ENCODE measurements around the gene HELQ. TPM values are rescaled to one million over a fixed set of nuclear protein-coding genes. Genes with fewer than 3 reads are reported as not detected.

The HELQ gene, protein sequence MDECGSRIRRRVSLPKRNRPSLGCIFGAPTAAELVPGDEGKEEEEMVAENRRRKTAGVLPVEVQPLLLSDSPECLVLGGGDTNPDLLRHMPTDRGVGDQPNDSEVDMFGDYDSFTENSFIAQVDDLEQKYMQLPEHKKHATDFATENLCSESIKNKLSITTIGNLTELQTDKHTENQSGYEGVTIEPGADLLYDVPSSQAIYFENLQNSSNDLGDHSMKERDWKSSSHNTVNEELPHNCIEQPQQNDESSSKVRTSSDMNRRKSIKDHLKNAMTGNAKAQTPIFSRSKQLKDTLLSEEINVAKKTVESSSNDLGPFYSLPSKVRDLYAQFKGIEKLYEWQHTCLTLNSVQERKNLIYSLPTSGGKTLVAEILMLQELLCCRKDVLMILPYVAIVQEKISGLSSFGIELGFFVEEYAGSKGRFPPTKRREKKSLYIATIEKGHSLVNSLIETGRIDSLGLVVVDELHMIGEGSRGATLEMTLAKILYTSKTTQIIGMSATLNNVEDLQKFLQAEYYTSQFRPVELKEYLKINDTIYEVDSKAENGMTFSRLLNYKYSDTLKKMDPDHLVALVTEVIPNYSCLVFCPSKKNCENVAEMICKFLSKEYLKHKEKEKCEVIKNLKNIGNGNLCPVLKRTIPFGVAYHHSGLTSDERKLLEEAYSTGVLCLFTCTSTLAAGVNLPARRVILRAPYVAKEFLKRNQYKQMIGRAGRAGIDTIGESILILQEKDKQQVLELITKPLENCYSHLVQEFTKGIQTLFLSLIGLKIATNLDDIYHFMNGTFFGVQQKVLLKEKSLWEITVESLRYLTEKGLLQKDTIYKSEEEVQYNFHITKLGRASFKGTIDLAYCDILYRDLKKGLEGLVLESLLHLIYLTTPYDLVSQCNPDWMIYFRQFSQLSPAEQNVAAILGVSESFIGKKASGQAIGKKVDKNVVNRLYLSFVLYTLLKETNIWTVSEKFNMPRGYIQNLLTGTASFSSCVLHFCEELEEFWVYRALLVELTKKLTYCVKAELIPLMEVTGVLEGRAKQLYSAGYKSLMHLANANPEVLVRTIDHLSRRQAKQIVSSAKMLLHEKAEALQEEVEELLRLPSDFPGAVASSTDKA
- 10 to 100 TPM in 1 of 2 donors, 1 to 10 TPM in 1; 7.6 to 10.0 TPM for total RNA-seq
- 1 to 10 TPM; 5.8 TPM for polyA plus RNA-seq

DNA sequence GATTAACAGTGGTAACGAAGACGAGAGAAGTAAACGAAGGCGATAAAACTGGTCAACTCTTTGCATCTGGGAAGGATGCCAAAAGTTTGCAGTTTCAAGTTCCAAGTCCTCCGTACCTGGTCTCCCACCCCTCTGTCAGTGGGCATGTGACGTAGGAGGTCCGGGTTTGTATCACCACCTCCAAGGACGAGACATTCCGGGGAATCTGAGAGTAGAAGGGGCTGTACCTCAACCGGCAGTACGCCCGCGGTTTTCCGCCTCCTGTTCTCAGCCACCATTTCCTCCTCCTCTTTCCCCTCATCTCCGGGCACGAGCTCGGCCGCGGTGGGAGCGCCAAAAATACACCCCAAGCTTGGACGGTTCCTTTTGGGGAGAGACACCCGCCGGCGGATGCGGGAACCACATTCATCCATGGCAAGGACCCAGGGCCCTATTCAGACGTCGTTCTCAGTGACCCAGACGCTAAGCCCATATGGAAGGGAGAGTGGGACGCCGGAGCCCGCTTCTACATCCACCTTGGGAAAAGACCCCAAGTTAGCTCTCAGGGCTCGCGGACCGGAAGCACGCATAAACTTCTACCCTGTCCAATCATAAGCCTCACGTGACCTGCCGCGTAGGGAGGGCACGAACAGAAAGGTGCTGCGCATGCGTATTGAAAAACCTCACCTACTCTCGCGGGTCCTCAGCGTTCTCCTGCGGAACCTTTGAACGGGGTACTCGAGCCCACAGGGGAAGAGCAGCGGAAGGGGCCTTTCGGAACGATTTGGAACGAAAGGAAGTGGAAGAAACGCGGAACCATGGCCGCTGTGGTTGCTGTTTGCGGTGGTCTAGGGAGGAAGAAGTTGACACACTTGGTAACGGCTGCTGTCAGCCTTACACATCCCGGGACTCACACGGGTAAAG, at the start of gene HELQ, which contains the start of gene MRPS18C:
TSS of gene HELQ (minus strand) at position 543 of the 903 bp plus-strand sequence. CDS start at position 413, 130 bp downstream.
TSS of gene MRPS18C (plus strand) at position 778 of the 903 bp plus-strand sequence. CDS start at position 798, 20 bp downstream.
- Histone ChIP-seq H3K27ac (ENCODE audit: low read depth in 1 of 2, low read length in 2 of 2) (peak within 1 kb of the TSS; percentile 95 to 96), H3K9me3 (ENCODE audit: control insufficient read depth in 4 of 4, low read length in 3 of 4) (no peaks in the 10 kb centered on the region), H3K4me3 (ENCODE audit: low read depth in 1 of 3, low read length in 3 of 3) (peak within 1 kb of the TSS; percentile 59 to 86 (median 77)), H3K36me3 (ENCODE audit: control insufficient read depth in 4 of 4, insufficient read depth in 3 of 4, low read depth in 1 of 4, low read length in 3 of 4) (peaks cover 4 to 29% (median 14%) of the 10 kb centered on the region in 4 donors), H3K4me1 (ENCODE audit: control insufficient read depth in 4 of 4, insufficient read depth in 4 of 4, low read length in 3 of 4) (peaks cover 8 to 25% (median 17%) of the 10 kb centered on the region in 4 donors), H3K27me3 (ENCODE audit: control insufficient read depth in 4 of 4, insufficient read depth in 4 of 4, low read length in 3 of 4) (no peaks in the 10 kb centered on the region), H3K9ac (ENCODE audit: low read depth in 1 of 2, low read length in 2 of 2) (peak within 1 kb of the TSS; percentile 70 to 96)
- under 1% methylated on average over 58 of the region's 58 CpGs for WGBS
- DNase-seq (ENCODE audit: low spot score): peak; percentile 89
- TF ChIP-seq, protein P1, sequence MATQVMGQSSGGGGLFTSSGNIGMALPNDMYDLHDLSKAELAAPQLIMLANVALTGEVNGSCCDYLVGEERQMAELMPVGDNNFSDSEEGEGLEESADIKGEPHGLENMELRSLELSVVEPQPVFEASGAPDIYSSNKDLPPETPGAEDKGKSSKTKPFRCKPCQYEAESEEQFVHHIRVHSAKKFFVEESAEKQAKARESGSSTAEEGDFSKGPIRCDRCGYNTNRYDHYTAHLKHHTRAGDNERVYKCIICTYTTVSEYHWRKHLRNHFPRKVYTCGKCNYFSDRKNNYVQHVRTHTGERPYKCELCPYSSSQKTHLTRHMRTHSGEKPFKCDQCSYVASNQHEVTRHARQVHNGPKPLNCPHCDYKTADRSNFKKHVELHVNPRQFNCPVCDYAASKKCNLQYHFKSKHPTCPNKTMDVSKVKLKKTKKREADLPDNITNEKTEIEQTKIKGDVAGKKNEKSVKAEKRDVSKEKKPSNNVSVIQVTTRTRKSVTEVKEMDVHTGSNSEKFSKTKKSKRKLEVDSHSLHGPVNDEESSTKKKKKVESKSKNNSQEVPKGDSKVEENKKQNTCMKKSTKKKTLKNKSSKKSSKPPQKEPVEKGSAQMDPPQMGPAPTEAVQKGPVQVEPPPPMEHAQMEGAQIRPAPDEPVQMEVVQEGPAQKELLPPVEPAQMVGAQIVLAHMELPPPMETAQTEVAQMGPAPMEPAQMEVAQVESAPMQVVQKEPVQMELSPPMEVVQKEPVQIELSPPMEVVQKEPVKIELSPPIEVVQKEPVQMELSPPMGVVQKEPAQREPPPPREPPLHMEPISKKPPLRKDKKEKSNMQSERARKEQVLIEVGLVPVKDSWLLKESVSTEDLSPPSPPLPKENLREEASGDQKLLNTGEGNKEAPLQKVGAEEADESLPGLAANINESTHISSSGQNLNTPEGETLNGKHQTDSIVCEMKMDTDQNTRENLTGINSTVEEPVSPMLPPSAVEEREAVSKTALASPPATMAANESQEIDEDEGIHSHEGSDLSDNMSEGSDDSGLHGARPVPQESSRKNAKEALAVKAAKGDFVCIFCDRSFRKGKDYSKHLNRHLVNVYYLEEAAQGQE (IDR thresholded peaks at IDR 0.05): peak; percentile 80
- no peak for TF ChIP-seq FOXA2 (IDR thresholded peaks at IDR 0.05)
- TF ChIP-seq FOXA1 (IDR thresholded peaks at IDR 0.05): peak; percentile 53
- TF ChIP-seq RAD21 (IDR thresholded peaks at IDR 0.05): peak; percentile 44 to 50
- TF ChIP-seq JUND (IDR thresholded peaks at IDR 0.05): peak in 1 of 2 donors; percentile 42
- TF ChIP-seq, protein P2, sequence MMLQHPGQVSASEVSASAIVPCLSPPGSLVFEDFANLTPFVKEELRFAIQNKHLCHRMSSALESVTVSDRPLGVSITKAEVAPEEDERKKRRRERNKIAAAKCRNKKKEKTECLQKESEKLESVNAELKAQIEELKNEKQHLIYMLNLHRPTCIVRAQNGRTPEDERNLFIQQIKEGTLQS (IDR thresholded peaks at IDR 0.05): peak; percentile 53
- no peak for TF ChIP-seq NR2F2 (IDR thresholded peaks at IDR 0.05)
- peak; percentile 87 to 97 for TF ChIP-seq GABPA (IDR thresholded peaks at IDR 0.05 in 1 of 2, conservative IDR thresholded peaks at IDR 0.05 in 1 of 2)
- TF ChIP-seq, protein P3, sequence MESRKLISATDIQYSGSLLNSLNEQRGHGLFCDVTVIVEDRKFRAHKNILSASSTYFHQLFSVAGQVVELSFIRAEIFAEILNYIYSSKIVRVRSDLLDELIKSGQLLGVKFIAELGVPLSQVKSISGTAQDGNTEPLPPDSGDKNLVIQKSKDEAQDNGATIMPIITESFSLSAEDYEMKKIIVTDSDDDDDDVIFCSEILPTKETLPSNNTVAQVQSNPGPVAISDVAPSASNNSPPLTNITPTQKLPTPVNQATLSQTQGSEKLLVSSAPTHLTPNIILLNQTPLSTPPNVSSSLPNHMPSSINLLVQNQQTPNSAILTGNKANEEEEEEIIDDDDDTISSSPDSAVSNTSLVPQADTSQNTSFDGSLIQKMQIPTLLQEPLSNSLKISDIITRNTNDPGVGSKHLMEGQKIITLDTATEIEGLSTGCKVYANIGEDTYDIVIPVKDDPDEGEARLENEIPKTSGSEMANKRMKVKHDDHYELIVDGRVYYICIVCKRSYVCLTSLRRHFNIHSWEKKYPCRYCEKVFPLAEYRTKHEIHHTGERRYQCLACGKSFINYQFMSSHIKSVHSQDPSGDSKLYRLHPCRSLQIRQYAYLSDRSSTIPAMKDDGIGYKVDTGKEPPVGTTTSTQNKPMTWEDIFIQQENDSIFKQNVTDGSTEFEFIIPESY (IDR thresholded peaks at IDR 0.05): peak; percentile 99
- peak in 1 of 2 donors; percentile 42 for TF ChIP-seq RXRA (IDR thresholded peaks at IDR 0.05)
- TF ChIP-seq TAF1 (conservative IDR thresholded peaks at IDR 0.05): peak; percentile 87
- TF ChIP-seq, protein P4, sequence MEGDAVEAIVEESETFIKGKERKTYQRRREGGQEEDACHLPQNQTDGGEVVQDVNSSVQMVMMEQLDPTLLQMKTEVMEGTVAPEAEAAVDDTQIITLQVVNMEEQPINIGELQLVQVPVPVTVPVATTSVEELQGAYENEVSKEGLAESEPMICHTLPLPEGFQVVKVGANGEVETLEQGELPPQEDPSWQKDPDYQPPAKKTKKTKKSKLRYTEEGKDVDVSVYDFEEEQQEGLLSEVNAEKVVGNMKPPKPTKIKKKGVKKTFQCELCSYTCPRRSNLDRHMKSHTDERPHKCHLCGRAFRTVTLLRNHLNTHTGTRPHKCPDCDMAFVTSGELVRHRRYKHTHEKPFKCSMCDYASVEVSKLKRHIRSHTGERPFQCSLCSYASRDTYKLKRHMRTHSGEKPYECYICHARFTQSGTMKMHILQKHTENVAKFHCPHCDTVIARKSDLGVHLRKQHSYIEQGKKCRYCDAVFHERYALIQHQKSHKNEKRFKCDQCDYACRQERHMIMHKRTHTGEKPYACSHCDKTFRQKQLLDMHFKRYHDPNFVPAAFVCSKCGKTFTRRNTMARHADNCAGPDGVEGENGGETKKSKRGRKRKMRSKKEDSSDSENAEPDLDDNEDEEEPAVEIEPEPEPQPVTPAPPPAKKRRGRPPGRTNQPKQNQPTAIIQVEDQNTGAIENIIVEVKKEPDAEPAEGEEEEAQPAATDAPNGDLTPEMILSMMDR (IDR thresholded peaks at IDR 0.05; ENCODE audit: low read depth, low read length, missing input control): no peak
- TF ChIP-seq HNF4G (IDR thresholded peaks at IDR 0.05): no peak
- TF ChIP-seq HNF4A (conservative IDR thresholded peaks at IDR 0.05): peak; percentile 30 to 56
- TF ChIP-seq, protein P5, sequence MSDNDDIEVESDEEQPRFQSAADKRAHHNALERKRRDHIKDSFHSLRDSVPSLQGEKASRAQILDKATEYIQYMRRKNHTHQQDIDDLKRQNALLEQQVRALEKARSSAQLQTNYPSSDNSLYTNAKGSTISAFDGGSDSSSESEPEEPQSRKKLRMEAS (IDR thresholded peaks at IDR 0.05): peak; percentile 91
- TF ChIP-seq YY1 (IDR thresholded peaks at IDR 0.05): peak; percentile 97
- TF ChIP-seq SP1 (IDR thresholded peaks at IDR 0.05): peak; percentile 65
- peak in 1 of 2 donors; percentile 57 for TF ChIP-seq EGR1 (IDR thresholded peaks at IDR 0.05; ENCODE audit: low read depth in 2 of 2)
